Mesodermal cell (in vitro differentiated cells): ENCODE measurements around the gene APOBEC3C.
"Not testable (repeated sequence)": the region's sequence is repeated elsewhere in the genome, so short reads cannot be mapped to it uniquely, and the experiment has no call there.

Experiments
- H3K27ac ChIP-seq: 2 replicates; pipeline ENCODE4 v1.7.0; 2013; ENCODE audit warnings: mild to moderate bottlenecking, low read depth, low read length, moderate library complexity; ENCODE audit not compliant: severe bottlenecking
- H3K36me3 ChIP-seq: 2 replicates; pipeline ENCODE4 v1.7.1; 2013; ENCODE audit warnings: mild to moderate bottlenecking, low read length, moderate library complexity; ENCODE audit not compliant: control insufficient read depth, insufficient read depth
- H3K4me1 ChIP-seq: one replicate; pipeline ENCODE4 v1.7.1; 2013; ENCODE audit warnings: mild to moderate bottlenecking, low read length; ENCODE audit not compliant: insufficient read depth, control insufficient read depth, poor library complexity, severe bottlenecking
- H3K4me3 ChIP-seq: 2 replicates; pipeline ENCODE4 v1.7.0; 2013; ENCODE audit warnings: low read length, control low read depth, mild to moderate bottlenecking; ENCODE audit not compliant: insufficient read depth, poor library complexity, severe bottlenecking; ENCODE audit errors: extremely low read depth
- H3K9me3 ChIP-seq: 2 replicates; pipeline ENCODE4 v1.7.1; 2013; ENCODE audit warnings: mild to moderate bottlenecking, low read length, moderate library complexity; ENCODE audit not compliant: control insufficient read depth
- WGBS, 2 experiments: methylation state at CpG; one replicate each; pipeline ENCODE4 v1.1.5; 2013; ENCODE audit warnings: missing lambda C conversion rate in 2 of 2; ENCODE audit not compliant: insufficient coverage in 2 of 2; 5-methylcytosine and 5-hydroxymethylcytosine counted together

Gene APOBEC3C

GRCh38 chr22:39024519-39025308 lies 10.7 kb downstream of the APOBEC3C start:
- H3K36me3 ChIP-seq, result no peaks in the 10 kb centered on the region
- 92 to 96% methylated on average over 11 to 14 of the region's 15 CpGs for WGBS, 2 experiments
- no peaks in the 10 kb centered on the region for H3K9me3 ChIP-seq
- H3K4me1 ChIP-seq, result peaks cover 13% of the 10 kb centered on the region
- H3K27ac ChIP-seq, result no peak overlapping the region
- no peak overlapping the region for H3K4me3 ChIP-seq

GRCh38 chr22:39026509-39027150 lies 12.6 kb downstream of the APOBEC3C start:
- Histone ChIP-seq H3K4me3 (no peak overlapping the region), H3K9me3 (no peaks in the 10 kb centered on the region), H3K27ac (no peak overlapping the region), H3K36me3 (no peaks in the 10 kb centered on the region), H3K4me1 (peaks cover 7% of the 10 kb centered on the region)
- 88 to 95% methylated on average over 5 to 6 of the region's 12 CpGs for WGBS, 2 experiments

- Histone ChIP-seq H3K36me3 (no peaks in the 10 kb centered on the region), H3K4me1 (no peaks in the 10 kb centered on the region), H3K27ac (no peak overlapping the region), H3K9me3 (no peaks in the 10 kb centered on the region), H3K4me3 (no peak overlapping the region)
- 93 to 94% methylated on average over 2 to 4 of the region's 4 CpGs for WGBS, 2 experiments
These were observed 13.7 kb downstream of the APOBEC3C start for GRCh38 chr22:39027717-39028116.

- Histone ChIP-seq H3K4me1 (no peaks in the 10 kb centered on the region), H3K36me3 (no peaks in the 10 kb centered on the region), H3K4me3 (no peak overlapping the region), H3K9me3 (no peaks in the 10 kb centered on the region), H3K27ac (no peak overlapping the region)
- 93 to 94% methylated on average over 8 to 9 of the region's 11 CpGs for WGBS, 2 experiments
These were observed 14.2 kb downstream of the APOBEC3C start for GRCh38 chr22:39028281-39028680.

- H3K4me3 ChIP-seq, result no peak overlapping the region
- no peaks in the 10 kb centered on the region for H3K36me3 ChIP-seq
- H3K4me1 ChIP-seq, result no peaks in the 10 kb centered on the region
- no peak overlapping the region for H3K27ac ChIP-seq
- H3K9me3 ChIP-seq, result no peaks in the 10 kb centered on the region
- 92 to 94% methylated on average over 10 to 11 of the region's 13 CpGs for WGBS, 2 experiments
These were observed 15.2 kb downstream of the APOBEC3C start for GRCh38 chr22:39029227-39029626.

GRCh38 chr22:39030705-39031104 lies 16.6 kb downstream of the APOBEC3C start:
- no peaks in the 10 kb centered on the region for H3K4me1 ChIP-seq
- no peaks in the 10 kb centered on the region for H3K9me3 ChIP-seq
- no peak overlapping the region for H3K27ac ChIP-seq
- H3K4me3 ChIP-seq, result no peak overlapping the region
- no peaks in the 10 kb centered on the region for H3K36me3 ChIP-seq
- 89 to 94% methylated on average over 13 to 14 of the region's 14 CpGs for WGBS, 2 experiments

- H3K9me3 ChIP-seq, H3K4me3 ChIP-seq, H3K27ac ChIP-seq, H3K36me3 ChIP-seq, H3K4me1 ChIP-seq: not testable (repeated sequence)
- WGBS, 2 experiments, result 52 to 61% methylated on average over 7 to 10 of the region's 18 CpGs
These were observed 17.6 kb downstream of the APOBEC3C start for GRCh38 chr22:39031434-39032295.

- H3K36me3 ChIP-seq, H3K4me1 ChIP-seq, H3K9me3 ChIP-seq, H3K4me3 ChIP-seq, H3K27ac ChIP-seq: not testable (repeated sequence)
- 18 to 38% methylated on average over 1 of the region's 2 CpGs for WGBS, 2 experiments
These were observed 23.0 kb downstream of the APOBEC3C start for GRCh38 chr22:39037071-39037470.

- Histone ChIP-seq H3K4me1 (peaks cover 3% of the 10 kb centered on the region), H3K4me3 (peak overlapping the region; percentile 16), H3K27ac (peak overlapping the region; percentile 10), H3K9me3 (no peaks in the 10 kb centered on the region), H3K36me3 (no peaks in the 10 kb centered on the region)
- WGBS, 2 experiments, result 86 to 88% methylated on average over 14 to 15 of the region's 19 CpGs
These were observed 25.5 kb downstream of the APOBEC3C start for GRCh38 chr22:39039306-39040126.

- not testable (repeated sequence) for H3K4me1 ChIP-seq, H3K9me3 ChIP-seq, H3K36me3 ChIP-seq
- Histone ChIP-seq H3K27ac (peak overlapping the region; percentile 10), H3K4me3 (peak overlapping the region; percentile 16)
- WGBS, 2 experiments, result 27 to 76% methylated on average over 2 to 3 of the region's 14 CpGs
These were observed 26.1 kb downstream of the APOBEC3C start for GRCh38 chr22:39040155-39040537.
